ENCODE data around the gene DYNLT4.
"Not testable (repeated sequence)": the region's sequence is repeated elsewhere in the genome, so short reads cannot be mapped to it uniquely, and the experiment has no call there.

DYNLT4 gene

GRCh38 chr1:44786841-44787426, 20.2 kb downstream of the DYNLT4 start:
- DNase-seq: no peak

DNA sequence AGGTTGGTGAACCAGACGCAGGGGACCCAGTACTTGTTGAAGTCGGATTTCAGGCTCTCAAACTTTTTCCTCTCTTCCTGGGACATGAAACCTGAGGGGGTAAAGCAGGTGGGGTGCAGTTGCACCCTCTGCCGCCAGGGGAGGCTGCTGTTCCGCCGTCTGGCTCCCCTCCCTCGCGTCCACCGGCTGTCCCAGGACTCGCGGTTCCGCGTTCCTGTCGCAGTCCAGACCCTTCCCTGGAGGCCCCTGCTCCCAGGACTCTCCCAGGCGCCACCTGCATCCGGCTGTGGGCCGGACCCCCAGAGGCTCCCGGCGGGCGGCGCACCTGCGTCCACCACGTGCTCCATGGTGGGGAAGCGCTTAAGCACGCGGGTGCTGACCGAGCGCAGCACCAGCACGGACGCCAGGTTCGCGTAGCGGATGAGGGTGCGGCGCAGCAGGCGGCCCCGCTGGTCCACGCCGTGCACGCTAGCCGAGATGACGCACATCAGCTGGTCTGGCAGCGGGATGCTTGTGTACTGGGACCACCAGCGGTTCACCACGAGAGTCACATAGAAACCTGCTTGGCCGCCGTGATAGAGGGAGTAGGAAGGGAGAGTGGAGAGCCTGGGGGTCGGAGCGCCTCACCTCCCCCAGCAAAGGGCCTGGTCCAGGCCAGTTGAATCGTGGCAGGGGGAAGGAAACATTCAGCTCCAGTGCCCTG, 20.9 kb downstream of the DYNLT4 start:
- DNase-seq: no peak

GRCh38 chr1:44785501-44786137, 21.5 kb downstream of the DYNLT4 start:
- DNase-seq: no peak

DNA sequence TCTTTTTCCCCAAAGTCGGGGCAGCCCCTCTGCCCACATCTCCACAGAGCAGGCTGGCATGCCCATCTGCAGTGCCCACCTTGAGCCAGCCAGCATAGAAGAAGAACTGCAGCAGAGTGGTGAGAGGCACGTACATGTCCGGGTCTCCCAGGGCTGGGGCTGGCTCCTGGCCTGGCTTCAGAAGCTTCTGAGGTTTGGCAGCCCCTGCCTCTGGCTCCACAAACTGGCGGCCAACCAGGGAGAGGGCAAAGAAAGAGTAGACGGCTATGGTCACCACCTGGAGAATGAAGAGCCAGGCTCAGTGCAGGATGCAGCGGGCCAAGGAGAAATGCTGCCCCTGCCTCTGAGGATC, 22.1 kb downstream of the DYNLT4 start:
- DNase-seq: no peak

DNA sequence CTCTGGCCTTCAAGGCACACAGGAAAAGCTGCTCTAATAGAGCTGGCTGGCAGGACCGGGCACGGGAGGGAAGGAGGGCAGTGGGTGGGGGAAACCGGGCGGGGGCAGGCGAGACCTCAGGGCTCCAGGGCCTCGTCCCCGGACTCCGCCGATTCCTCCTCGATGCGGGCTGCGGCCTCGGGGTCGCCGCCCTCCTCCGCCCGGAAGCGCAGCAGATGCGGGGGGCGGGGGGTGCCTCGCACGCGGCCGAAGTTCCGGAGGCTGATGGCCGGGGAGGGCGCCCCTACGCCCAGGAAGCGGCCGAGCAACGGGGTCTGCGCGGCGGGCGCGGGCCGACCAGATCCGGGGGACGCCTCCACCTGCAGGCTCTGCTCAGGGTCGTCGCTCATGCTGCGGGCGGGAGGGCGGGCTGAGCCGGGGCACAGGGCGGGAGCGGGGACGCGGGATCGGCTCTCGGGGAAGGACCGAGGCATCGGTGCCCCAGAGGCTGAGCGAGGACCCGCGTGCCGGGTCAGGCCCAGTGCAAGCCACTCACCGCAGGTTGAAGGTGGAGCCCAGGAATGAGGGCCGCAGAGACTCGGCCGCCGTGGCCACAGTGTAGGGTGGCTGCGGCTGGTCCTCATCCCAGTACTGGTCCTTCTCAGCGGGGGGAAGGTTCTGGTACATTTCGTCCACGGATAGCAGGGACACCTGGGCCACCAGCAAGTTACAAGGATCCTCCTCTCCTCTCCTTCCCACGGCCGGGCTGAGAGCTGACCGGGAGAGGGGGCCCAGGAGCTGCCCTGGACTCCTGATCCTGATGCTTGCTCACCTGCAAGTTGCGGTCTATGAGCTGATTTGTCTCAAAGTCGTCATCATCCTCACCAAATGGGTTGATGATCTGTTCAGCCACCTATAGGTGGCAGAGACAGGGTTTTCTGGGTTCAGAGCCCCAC, 22.8 kb downstream of the DYNLT4 start:
- no peak for DNase-seq

- no peak for DNase-seq
Measured at GRCh38 chr1:44783697-44784093, 23.5 kb downstream of the DYNLT4 start.

DNA sequence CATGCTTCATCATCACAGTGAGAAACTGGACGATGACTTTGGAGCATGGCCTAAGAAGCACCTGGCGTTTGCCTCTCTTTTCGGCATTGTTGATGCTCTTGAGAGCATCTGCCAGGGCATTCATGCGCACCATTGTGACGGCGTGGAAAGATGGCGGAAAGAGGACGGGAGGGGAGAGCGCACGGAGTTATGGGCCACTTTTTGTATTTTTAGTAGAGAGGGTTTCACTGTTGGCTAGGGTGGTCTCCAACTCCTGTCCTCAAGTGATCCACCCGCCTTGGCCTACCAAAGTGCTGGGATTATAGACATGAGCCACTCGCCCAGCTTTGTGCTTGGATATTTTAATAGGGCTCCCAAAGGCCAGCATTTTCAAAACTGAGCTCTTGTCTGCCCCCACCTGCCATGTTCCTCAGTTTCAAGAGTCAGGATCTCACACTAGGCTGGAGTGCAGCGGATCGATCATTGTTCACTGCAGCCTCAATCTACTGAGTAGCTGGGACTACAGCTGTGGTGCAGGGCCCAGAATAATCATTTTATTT, 26.5 kb downstream of the DYNLT4 start:
- no peak for DNase-seq

GRCh38 chr1:44778705-44779576, 28.2 kb downstream of the DYNLT4 start:
- DNase-seq: no peak

DNA sequence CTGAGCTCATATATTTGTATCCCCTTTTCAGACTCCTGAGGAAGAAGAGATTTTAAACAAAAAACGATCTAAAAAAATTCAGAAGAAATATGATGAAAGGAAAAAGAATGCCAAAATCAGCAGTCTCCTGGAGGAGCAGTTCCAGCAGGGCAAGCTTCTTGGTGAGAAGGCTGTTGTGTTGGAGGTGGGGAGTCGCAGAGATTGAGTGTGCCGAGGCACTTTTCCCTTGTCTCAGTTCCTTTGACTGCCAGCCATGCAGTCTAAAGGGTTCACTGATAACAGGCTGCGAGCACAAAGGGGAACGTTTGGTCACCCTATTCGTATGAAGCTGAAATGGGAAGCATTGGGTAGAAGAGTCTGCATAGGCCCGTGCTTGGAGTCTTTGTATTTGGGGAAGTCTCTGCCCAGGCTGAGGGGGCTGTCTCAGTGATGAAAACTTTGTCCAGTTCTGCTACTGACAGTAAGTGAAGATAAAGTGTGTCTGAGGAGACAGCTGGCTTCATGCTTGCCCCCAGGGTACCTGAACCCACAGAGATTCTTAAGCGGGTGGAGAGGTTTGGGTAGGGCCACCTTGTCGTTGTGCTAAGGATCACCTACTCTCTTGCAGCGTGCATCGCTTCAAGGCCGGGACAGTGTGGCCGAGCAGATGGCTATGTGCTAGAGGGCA, 29.0 kb downstream of the DYNLT4 start:
- no peak for DNase-seq

DNA sequence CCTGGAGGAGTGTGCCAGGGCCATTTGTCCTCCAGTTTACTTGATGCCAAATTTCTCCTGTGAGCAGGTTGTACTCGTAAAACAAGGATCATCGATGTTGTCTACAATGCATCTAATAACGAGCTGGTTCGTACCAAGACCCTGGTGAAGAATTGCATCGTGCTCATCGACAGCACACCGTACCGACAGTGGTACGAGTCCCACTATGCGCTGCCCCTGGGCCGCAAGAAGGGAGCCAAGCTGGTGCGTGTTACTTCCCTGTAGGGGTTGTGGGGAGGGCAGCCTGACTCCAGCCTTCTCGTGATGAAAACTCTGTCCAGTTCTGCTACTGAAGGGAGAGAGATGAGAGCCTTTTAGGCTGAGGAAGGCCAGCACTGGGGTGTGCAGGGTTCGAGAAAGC, 29.6 kb downstream of the DYNLT4 start:
- DNase-seq: no peak

DNA sequence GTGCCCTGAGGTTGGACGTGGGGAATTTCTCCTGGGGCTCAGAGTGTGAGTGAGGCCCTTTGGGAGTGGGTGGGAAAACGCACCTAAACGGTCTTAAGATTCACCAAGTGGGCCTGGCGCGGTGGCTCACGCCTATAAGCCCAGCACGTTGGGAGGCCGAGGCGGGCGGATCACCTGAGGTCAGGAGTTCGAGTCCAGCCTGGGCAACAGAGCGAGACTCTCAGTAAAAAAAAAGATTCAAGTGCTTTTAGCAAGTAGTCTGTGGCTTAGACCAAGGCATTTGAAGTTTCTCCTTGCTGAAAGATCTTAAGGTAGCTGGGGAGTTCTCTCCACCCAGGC, 30.5 kb downstream of the DYNLT4 start:
- DNase-seq: no peak

DNA sequence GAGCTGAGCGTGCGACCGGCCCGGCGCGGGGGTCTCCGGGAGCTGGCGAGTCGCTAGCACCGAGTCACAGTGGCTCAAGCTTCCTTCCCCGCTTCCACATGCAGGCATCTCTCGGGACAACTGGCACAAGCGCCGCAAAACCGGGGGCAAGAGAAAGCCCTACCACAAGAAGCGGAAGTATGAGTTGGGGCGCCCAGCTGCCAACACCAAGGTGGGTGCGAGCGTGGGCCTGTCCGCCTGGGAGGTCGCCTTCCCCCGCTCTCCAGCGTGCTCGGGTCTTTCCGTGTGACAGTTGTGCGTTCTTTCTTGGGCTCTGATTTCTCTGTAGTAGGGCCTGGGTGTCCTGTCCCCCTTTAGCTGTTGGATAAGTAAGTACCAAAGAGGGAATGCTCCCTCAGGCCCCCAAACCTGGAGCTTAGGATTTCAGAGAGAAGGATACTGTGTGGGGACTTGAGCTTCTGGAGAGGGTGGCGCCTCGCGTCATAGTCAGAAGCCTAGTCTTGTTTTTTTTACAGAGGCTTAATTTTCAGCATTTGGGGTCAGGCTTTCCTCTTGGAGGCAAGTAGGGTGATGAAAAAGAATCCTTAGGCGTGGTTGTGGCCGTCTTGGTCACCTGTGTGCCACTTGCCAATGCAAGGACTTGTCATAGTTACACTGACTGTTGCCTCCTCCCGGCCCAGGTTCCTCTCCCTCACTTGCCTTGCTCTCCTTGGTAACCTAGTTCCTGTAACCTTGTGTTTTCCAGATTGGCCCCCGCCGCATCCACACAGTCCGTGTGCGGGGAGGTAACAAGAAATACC, 31.0 kb downstream of the DYNLT4 start:
- DNase-seq: no peak

DNA sequence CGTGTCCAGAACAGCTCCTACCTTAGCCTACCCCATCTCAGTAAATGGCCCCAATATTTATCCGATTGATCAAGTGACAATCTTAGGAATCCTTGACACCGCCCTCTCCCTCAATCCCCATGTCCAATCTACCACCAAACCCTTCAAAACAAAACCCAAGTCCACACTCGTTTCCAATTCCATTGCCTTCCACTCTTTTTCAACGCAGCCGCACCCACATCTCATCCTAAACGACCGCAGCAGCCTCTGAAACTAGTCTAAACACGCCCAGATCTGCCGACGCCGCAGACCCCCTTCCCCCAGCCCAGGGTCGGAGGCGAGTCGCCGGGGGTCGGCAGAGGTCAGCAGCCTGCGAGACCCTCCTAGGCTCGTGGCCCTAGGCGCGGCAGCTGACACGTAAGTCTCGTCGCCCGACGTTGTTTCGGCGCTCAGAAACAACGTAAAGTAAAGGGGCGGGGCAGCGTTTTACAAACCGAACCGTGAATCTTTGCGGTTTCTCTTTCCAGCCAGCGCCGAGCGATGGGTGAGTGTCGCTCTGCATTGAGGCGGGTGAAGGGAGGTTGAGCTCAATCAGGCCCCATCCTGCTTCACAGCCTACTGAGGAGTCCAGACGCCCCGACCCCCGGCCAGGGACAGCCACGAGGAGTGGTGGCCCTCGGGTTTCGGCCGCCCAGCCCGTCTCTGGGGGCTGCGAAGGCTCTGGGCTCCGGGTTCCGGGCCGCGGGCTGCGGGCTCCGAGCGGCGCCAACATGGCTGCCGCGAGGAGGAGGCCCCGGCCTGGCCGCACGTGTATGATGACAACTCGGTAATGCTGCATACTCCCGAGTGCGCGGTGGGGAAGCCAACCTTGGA, 31.8 kb downstream of the DYNLT4 start, which contains the start of gene RPS8:
Gene RPS8, plus strand, starts transcription at position 463 of the 852 bp plus-strand sequence. Its CDS starts 57 bp downstream, at position 520.
- peak; percentile 97 for DNase-seq

DNA sequence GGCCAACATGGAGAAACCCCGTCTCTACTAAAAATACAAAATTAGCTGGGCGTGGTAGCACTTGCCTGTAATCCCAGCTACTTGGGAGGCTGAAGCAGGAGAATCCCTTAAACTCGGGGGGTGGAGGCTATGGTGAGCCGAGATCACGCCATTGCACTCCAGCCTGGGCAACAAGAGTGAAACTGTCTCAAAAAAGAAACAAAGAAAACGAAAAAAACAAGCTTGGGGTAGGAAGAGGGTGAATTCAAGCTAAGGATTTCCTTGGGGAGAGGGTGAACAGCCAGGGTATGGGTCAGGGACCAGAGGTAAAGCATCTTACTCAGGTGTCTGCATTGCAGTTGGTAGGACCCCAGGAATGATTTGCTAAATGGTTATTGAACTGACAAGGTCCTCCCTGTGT, 40.7 kb downstream of the DYNLT4 start:
- not testable (repeated sequence) for DNase-seq

- no peak for DNase-seq
Measured at GRCh38 chr1:44760876-44761275, 46.3 kb downstream of the DYNLT4 start.

- no peak for DNase-seq
Measured at GRCh38 chr1:44759077-44759476, 48.1 kb downstream of the DYNLT4 start.

GRCh38 chr1:44757420-44757819, 49.7 kb downstream of the DYNLT4 start:
- no peak for DNase-seq

Data from NCI-H1105 (cell line).